GM19193 (cell line): ENCODE data around the gene MCEMP1.

ENCODE experiments used
- POLR2A ChIP-seq: IDR thresholded peaks from 4 replicates; pipeline ENCODE4 v1.6.1; 2011; ENCODE audit not compliant: insufficient read depth, insufficient read length; ENCODE audit errors: extremely low read depth

MCEMP1 gene

DNA sequence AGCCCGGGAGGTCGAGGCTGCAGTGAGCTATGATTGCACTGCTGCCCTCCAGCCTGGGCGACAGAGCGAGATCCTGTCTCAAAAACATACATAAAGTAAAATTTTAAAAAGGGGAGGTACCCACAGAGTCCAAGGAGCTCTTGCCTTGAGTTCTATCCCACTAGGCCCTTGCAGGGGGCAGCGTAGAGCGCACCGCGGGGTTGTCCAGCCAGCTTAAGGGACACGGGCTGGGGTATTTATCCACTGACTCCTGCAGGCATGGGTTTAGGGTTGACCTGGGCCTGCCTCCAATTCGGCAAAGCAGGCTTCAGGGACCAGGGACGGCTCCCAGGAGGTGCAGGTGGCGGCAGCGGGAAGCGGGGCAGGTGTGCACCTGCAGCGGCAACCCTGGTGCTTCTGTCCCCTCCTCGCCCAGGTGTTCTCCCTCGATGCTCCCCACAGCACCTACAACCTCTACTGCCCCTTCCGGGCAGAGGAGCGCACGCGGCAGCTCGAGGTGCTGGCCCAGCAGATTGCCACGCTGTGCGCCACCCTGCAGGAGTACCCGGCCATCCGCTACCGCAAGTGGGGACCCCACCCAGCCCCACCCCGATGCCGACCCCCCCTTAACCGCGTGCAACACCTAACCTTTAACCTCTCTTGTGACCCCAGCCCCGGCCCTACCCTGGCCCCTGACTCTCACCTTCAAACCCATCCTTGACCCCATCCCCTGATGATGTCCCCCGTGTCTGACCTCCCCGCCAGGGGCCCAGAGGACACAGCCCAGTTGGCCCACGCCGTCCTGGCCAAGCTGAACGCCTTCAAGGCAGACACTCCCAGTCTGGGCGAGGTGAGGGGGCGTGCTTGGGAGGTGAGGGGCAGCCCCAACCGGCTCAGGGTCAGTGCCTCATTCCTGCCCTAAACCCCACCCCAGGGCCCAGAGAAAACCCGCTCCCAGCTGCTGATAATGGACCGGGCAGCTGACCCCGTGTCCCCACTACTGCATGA lies 35.3 kb upstream of the MCEMP1 start:
- no peak for TF ChIP-seq POLR2A

DNA sequence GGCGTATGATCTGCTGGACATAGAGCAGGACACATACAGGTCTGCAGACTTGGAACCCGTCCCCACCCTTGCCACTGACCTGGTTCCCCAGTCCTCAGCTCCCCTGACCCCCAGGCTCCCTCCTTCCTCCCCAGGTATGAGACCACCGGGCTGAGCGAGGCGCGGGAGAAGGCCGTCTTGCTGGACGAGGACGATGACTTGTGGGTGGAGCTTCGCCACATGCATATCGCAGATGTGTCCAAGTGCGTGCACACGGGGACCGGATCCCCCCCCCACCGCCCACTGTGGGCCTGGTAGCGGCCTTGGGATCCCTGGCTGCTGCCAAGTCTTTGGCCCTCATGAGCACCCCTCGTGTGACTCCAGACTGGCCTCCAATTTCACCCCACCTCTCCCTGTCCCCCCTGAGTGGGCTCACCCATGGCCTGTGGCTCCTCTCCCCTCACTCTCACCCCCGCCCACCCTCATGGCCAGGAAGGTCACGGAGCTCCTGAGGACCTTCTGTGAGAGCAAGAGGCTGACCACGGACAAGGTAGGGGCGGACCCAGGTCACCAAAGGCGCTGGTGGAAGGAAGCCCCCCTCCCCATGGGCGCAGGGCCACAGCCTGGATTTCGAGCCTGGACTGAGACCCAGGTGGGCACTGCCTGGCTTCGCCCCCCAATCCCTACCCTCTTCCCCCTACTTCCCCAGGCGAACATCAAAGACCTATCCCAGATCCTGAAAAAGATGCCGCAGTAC lies 34.4 kb upstream of the MCEMP1 start:
- no peak for TF ChIP-seq POLR2A

DNA sequence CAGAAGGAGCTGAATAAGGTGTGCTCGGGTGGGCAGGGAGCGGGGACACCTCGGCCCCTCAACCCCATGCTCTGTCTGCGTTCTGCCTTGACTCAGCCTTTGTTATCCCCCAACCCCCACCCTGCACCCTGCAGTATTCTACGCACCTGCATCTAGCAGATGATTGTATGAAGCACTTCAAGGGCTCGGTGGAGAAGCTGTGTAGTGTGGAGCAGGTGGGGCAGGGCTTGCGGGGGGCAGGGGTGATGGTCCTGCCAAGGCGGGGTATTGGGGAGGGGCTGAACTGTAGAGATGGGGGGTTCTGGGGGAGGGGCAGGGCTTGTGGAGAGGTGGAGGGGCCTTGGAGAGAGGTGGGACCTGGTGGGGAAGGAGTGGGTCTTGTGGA lies 33.9 kb upstream of the MCEMP1 start:
- no peak for TF ChIP-seq POLR2A

DNA sequence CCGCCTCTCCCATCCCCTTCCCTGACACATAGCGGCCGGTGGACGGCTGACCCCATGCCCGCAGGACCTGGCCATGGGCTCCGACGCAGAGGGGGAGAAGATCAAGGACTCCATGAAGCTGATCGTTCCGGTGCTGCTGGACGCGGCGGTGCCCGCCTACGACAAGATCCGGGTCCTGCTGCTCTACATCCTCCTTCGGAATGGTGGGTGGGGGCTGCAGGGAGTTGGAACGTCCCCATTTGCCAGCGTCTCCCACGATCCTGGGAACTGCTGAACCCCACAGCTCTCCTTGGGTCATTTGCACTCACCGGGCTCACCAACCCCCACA lies 32.4 kb upstream of the MCEMP1 start:
- TF ChIP-seq POLR2A: no peak

DNA sequence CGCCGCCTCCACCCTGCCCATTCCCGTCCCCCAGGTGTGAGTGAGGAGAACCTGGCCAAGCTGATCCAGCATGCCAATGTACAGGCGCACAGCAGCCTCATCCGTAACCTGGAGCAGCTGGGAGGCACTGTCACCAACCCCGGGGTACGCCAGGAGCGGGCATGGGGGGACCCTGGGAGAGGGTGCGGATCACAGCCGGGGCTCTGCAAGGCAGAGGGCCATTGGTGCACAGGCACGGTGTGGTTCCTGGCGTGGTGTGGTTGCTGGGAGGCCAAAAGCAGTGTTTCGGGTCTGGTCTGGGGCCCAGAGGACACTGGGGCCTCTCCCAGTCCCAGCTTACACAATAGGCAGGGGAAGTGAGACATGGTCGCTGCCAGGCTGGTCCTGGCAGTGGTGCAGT lies 31.7 kb upstream of the MCEMP1 start:
- no peak for TF ChIP-seq POLR2A

DNA sequence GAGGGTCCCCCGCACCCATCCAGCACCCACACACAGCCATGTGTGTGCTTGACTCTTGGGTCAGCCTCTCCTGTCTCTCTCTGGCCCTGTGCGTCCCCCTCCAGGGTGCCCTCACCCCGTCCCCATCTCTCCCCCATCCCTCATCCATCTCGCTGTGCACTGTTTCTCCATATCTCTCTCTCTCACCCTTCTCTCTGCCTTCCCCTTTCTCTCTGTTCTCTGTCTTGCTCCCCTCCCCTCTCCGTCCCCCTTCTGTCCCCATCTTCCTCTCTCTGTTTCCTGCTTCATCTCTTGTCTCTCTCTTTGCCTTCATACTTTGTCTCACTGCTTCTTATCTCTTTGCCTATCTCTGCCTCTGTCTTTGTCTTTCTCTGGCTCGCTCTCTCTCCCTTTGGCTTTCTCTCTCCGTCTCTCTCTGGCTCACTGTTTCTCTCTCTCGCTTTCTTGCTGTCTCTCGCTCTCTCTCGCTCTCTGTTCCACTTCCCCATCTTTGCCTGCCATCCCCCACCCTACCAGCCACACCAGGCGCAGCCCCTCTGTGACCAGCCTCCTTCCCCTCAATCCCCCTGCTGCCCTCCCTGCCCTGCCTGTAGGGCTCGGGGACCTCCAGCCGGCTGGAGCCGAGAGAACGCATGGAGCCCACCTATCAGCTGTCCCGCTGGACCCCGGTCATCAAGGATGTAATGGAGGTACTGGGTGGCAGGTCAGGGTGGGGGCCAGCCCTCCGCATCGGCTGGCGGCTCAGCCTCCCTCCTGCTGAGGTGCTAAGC lies 31.0 kb upstream of the MCEMP1 start:
- no peak for TF ChIP-seq POLR2A

DNA sequence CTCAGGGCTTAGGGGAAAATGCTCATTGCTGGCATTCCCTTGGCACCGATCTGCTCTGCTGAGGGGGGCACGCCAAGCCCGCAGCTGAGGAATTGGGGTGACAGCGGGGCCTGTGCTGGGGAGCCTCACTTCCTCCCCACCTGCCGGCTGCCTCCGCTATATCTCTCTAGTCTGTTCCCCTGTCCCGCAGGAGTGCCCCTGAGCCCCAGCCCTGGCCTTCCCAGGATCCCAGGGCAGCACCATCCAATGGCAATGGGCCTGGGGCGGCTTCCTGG lies 30.5 kb upstream of the MCEMP1 start:
- TF ChIP-seq POLR2A: no peak

DNA sequence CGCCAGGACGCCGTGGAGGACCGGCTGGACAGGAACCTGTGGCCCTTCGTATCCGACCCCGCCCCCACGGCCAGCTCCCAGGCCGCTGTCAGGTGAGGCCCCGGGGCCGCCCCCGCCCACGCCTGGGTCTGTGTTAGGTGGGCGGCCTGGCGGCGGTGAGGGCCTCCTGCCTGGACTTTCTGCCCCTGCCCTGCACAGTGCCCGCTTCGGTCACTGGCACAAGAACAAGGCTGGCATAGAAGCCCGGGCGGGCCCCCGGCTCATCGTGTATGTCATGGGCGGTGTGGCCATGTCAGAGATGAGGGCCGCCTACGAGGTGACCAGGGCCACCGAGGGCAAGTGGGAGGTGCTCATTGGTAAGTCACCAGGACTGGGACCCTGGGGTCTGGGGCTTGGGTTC lies 29.7 kb upstream of the MCEMP1 start:
- no peak for TF ChIP-seq POLR2A

DNA sequence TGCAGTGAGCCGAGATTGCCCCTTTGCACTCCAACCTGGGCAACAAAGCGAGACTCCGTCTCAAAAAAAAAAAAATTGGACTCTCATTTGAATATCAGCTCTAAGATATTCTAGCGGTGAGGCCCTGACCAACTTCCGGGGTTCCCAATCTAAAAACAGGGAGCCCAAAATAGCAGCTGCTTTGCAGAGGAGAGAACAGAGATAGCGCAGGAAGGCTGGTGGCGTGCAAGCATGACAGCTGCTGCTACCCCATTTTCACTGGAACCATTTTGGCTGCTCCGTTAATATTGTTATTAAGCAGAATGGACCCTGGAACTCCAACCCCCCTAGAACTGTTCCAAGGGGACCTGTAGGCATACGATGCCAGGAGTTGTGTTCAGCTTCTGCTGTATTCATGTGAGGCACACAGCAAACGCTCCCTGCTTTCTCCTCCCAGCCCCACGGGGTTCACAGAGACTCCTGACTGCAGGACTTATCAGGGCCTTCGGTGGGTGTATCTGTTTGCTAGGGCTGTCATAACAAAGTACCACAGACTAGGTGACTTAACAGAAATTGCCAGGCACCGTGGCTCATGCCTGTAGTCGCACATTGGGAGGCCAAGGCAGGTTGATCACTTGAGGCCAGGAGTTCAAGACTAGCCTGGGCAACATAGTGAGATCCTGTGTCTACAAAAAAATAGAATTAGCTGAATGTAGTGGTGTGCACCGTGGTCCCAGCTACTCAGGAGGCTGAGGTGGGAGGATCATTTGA lies 28.4 kb upstream of the MCEMP1 start:
- TF ChIP-seq POLR2A: no peak

DNA sequence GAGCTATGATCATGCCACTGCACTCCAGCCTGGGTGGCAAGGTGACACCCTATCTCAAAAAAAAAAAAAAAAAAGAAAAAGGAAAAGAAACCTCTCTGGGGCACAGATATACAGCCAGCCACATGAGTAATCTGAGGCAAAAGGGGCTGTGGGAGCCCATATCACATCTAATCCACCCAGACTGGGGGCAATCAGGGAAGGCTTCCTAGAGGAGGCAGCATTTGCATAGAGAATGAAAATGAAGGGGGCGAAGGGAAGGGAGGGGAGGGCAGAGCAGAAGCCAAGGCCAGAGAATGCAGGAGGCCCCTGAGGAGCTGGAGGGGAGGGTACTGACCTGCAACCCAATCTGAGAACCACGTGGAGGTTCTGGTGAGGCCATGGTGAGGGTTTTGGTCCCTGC lies 26.7 kb upstream of the MCEMP1 start:
- no peak for TF ChIP-seq POLR2A

DNA sequence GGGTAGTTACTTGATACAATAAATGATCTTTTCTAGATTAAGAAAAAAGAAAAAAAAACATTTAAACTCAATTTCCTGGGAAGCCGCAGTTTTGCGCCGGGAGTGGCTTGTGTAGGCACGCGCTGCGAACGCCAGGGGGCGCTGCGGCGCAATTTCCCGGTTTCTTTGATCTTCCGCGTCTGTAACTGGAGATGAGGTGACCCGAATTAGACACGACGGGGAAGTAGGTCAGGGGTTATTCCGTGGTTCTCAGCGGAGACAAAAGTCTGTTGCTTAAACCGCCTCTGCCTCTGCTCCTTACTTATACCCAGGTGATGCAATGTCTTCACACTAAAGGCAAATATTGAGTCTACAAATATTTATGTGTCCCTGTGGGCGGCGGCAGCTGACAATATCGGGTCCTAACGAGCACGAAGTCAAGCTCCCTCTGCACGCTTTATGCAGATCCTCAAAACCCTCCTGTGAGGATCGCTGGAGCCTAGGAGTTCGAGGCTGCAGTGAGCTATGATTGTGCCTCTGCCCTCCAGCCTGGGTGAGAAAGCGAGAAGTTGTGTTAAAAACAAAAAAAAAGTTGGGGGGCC lies 24.7 kb upstream of the MCEMP1 start:
- no peak for TF ChIP-seq POLR2A

DNA sequence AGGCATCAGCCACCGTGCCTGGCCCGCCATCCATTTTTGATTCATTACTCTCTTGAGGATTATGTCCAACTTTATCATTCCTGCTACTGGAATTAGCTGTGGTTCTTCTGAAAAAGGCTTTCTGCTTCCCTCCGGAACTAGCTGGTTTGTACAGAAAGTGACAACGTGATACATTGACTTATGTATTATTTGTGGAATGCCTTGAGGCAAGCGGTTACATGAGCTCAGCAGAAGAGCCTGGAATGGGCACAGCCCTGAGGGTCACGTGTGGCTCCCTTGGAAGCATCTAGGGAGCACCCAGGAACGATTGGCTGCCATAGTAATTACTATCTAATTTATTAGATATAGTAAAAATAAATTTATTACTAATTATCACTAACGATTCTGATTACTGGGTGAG lies 22.5 kb upstream of the MCEMP1 start:
- no peak for TF ChIP-seq POLR2A

DNA sequence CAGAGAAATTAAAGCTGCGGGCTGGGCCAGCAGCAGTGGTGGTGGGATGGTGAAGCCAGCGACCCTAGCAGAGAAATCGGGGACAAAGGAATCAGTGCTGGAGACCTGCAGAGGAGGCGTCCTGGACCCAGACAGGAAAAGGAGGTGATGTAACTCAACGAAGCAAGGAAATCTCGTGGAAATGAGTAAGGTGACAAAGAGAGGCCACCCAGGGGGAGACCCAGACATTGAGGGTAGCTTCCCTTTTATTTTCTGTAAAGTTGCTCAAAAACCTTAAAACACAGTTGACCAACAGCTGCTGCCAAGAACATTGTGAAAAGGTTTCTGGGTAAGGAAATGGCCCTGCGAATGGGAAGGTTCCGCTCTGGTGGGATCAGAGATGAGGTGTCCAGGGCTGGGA lies 21.3 kb upstream of the MCEMP1 start:
- TF ChIP-seq POLR2A: no peak

DNA sequence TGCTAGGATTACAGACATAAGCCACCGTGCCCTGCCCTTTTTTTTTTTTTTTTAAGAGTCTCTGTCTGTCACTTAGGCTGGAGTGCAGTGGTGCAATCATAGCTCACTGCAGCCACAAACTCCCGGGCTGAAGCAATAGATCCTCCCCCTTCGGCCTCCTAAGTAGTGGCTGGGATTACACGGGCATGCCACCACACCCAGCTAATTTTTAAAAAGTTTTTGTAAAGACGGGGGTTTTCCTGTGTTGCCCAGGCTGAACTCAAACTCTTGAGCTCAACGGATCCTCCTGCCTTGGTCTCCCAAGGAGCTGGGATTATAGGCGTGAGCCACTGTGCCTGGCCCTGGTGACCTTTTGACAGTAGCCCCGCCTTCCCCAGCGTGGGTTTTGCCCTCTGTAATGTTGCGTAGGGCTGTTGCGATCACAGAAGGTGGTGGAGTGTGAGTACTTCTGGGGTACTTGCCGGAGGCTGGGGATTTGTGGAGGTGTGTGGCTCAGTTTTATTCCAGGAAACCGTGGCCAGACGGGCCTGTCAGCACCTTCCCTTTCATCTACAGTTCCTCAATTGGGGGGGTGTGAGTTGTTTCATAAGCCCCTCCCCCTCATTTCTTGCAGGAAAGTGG lies 19.6 kb upstream of the MCEMP1 start:
- no peak for TF ChIP-seq POLR2A
